Activated effector memory CD4-positive, alpha-beta T cell treated with Interleukin-2 at 50 U/mL for 16 hours (primary cell): Measurements from ENCODE around the gene RASSF6.
"Not testable (repeated sequence)": the region's sequence is repeated elsewhere in the genome, so short reads cannot be mapped to it uniquely, and the experiment has no call there.

Experiments used
- DNase-seq: peaks from one replicate; pipeline ENCODE4 v3.0.0-alpha.2; 2020

Gene RASSF6

DNA sequence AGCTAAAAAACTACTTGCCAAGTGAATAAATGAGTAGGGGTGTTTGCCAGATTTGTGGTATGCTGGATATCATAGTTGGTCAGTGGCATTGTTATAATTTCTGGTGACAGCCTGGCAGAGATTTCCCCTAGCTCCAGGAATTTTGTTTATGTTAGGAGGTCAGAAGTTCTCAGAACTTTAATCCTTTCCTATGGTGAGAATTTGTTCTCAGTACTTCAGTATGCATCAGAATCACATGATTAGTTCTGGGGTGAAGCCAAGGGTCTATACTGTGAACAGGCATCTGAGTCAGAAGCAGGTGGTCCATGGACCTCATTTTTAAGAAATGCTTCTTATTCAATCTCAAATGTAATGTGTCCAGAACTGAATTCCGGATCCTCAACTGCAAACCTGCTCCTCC lies 10.5 kb downstream of the RASSF6 start:
- no peak for DNase-seq

DNA sequence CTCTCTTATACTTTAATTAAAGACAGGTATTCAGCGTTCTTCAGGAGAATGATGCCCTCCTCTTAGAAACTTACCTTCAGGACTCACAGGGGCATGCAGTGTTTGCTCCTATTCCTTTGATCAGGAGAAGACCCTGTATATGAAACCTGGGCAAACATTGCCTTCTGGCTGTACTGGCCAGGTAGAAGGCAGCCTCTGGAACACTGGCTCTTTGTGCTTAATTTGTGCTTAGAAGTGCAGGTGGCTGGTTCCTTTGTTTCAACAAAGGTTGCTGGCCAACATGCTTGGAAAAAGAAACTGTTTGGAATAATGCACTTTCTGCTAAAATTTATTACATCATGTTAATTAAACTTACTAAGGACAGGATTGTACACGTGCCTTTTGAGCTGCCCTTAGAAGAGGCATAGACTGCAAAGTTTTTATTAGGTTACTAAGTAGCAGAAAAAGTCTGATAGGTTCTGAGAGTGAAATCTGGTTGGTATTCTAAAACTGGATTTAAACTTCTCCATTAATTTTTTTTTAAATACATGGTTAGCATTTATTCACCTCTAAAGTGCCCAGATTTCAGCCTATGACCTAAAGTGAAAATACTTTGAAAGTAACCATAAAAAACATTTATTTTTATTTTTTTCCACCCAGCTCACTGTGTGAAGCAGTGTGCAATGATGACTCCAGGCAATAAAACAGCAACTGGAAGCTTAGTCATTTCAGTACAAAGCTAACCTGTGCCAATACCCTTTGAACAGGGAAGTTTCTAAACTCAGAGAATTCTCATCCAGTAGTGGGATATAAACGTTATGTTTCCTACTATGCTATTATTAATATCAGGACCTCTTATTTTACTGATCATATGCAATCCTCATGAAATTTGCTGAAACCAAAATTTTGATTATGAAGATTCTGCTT lies 11.3 kb downstream of the RASSF6 start:
- DNase-seq: no peak

DNA sequence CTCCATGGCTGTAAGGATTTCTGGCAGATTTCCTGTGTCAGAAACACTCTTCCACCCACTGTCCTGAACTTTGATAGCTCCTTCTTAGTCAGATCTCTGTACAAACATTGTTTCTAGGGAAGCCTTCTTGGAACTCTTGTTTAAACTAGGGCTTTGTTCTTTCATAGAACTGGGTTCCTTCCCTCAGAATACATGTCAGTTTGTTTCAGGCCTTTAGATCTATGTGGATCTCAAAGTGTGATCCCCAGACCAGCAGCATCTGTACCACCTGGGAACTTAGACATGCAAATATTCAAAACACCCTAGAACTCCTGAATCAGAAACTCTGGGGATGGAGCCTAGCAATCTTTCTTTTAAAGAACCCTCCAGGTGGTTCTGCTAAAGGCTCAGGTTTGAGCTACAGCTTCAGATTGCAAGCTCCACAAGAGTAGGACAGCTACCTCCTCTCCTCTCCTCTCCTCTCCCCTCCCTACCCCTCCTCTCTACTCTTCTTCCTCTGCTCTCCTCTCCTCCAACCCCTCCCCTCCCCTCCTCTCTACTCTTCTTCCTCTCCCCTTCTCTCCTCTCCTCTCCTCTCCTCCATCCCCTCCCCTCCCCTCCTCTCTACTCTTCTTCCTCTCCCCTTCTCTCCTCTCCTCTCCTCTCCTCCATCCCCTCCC lies 12.7 kb downstream of the RASSF6 start:
- DNase-seq: no peak

DNA sequence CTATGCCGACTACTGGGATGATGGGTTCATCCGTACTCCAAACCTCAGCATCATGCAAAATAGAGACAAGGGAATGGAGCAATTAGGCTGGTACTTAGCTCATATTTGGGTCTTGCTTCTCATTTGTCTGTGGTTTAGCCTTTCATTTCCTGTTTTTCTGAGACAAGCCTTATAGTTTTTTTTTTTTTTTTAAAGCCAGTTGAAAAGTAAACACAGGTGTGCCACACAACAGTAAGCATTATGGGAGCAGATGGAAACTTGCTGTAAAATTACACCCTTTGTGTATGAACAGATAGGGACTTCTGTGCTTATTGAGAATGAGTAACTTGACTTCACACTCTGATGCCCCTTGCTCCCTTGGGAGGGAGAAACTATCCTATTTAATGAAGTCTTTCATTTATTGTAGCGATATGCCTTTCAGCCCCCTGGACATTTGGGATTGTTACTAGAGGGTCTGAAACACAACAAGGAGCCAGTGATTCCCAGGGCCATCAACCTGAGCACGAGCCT lies 13.7 kb downstream of the RASSF6 start:
- no peak for DNase-seq

DNA sequence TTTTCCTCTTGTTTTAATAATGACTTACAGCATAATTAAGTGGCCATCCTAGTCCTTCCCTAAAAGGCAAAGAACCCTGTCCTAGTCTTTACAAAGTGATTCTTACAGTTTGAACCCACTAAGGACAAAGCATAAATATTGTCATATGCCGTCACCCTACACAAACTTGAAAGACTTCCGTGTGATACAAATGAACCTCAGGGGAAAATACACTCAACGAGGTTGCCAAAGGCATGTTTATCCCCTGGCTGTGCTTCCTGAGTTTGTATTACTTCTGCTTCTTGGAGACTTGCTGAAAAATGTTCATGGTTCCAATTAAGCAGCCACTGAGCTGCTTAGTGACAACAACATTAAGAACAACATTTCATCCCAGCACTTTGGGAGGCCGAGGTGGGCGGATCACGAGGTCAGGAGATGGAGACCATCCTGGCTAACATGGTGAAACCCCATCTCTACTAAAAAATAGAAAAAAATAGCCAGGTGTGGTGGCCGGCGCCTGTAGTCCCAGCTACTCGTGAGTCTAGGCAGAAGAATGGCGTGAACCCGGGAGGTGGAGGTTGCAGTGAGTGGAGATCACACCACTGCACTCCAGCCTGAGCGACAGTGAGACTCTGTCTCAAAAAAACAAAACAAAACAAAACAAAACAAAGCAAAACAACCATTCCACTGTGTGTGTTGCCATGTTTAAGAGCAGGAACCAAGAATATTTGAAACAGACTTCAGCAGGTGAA lies 16.2 kb downstream of the RASSF6 start:
- no peak for DNase-seq

DNA sequence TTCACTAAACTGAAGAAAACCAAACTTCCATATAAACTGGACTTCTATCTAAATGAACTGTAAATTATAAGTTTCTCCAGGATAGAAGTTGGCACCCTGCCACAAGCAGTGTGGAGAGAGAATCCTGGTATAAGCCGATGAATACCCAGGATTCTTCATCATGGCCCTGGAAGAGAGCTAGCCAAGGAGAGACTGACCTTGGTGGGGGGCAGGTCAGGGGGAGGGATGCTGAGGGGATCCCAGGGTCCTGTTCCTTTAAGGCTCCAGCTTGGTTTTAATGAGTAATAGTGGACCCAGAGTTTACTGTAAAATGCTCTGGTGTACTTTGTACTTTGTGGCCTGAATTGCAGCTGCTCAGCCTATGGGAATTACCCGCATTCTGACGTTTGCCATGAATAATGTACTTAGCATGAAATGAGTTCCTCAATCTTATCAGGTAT lies 16.9 kb downstream of the RASSF6 start:
- DNase-seq: no peak

DNA sequence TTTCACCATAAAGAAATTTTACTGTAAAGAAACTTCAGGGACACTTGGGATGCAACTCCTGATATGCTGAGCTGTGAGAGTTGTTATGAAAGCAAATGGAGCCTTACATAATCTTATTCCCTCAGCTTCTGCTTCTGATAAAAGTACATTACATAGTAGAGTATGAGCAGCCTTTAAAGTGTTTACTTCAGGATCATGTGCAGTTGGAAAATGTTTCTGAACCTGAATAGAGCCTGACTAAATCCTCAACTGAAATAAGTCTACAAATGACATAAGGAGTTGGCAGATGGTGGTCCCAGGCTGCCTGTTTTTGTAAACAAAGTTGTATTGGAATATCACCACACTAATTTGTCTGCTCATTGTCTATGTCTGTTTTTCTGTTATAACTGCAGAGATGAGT lies 19.3 kb downstream of the RASSF6 start:
- DNase-seq: no peak

DNA sequence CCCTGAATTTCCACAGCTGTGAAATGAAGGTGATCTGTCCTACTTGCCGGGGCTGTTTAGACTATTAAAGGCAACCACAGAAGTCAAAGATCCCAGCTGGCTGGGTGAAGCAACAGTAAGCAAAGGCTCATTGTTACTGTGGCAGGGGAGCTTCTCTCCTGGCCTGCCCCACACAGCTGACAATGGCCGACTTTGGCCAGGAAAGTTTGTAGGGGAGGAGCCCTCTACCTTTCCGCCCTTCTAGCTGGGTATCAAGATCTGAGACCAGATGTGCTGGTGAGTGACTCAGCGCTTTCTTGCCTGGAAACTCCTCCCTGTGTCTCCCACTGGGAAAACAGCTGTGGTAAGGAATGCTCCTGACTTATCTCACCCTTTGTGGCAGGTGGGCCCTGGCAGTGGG lies 21.1 kb downstream of the RASSF6 start:
- DNase-seq: no peak

DNA sequence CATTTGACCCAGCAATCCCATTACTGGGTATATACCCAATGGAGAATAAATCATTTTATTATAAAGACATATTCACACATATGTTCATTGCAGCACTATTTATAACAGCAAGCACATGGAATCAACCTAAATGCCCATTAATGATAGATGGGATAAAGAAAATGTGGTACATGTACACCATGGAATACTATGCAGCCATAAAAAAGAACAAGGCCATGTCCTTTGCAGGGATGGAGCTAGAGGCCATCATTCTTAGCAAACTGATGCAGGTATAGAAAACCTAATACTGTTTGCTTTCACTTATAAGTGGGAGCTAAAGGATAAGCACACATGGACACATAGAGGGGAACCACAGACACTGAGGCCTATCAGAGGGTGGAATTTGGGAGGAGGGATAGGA lies 22.6 kb downstream of the RASSF6 start:
- no peak for DNase-seq

DNA sequence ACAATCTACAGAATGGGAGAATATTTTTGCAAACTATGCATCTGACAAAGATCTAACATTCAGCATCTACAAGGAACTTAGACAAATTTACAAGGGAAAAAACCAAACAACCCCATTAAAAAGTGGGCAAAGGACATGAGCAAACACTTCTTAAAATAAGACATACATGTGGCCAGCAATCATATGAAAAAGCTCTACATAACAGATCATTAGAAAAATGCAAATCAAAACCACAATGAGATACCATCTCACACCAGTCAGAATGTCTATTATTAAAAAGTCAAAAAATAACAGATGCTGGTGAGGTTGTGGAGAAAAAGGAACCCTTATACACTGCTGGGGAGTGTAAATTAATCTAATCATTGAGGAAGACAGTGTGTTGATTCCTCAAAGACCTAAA lies 23.1 kb downstream of the RASSF6 start:
- not testable (repeated sequence) for DNase-seq

DNA sequence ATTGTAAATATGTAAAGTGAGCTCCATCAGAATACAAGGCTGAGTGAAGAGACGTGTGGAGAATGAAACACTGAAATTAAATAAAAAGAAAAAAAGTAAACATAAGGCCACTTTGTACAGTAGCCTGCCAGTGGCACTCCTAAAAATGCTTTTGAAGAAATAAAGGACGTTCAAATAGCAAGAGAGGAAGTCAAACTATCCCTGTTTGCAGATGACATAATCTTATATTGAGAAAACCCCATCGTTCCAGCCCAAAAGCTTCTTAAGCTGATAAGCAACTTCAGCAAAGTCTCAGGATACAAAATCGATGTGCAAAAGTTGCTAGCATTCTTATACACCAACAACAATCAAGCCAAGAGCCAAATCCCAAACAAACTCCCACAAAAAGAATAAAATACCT lies 24.2 kb downstream of the RASSF6 start:
- no peak for DNase-seq

DNA sequence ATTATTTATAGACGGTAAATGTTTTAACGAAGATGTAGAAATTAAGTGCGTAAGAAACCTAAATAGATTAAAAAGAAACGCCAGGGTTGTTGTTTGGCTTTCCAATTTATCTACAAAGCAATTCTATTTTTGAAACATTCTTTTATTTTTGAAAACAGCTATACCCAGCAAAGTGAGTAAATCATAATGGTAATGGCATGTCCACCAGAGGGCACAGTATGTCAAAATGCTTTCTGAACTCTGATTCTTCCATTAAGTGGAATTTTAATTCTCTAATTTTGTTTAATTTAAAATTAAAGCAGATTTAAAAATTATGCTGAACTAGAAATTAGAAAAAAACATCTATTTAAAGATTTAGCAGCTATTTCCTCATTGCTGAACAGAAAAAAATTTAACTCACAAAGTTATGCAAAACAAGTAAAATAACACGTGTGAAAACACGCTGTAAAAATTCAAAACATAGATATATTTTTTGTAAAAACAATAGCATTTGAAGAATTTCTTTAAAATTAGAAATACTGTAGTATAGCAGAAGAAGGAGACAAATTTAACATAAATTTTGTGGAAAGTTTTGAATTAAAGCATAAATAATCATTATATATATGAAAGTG lies 26.5 kb downstream of the RASSF6 start:
- no peak for DNase-seq

DNA sequence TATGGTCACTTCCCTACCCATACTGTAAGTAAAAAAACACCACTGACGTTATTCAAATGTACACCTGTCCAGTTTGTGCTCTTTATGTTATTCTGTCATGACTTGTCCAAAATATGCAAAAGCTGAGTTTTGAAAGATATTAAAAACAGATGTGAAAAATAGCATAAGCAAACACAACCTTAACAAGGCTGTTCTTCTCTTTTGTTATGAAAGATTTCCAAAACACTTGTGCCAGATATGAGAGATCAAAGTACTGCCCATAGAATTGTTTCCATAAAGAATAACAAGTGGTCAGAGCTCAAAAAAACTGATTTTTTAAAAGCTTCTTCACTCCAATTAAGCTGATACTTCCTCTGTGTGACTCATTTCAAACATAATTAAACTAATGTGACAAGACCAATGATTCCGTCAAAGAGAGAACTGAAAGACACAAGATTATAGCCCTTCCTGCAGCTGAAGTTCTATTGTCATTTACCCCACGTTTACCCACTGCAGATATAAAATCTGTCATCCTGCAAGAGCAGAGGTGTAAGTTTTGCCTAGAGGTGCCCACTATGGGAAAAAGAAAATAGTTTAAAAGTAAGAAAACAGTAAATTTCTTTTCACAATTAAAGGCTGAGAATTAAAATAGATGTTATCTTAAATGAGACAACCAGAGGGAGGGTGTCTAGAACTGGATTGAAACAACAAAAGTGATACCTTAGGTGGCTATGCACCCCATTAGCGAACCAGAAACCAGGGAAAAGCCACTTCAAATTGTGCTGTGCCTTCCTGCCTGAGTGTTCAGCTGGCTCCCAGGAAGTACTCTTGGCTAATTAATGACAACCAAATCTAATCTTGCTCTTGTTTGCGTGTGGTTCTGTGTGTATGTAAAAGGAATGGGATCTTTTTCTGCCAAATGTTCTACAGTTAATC lies 30.1 kb downstream of the RASSF6 start:
- no peak for DNase-seq

DNA sequence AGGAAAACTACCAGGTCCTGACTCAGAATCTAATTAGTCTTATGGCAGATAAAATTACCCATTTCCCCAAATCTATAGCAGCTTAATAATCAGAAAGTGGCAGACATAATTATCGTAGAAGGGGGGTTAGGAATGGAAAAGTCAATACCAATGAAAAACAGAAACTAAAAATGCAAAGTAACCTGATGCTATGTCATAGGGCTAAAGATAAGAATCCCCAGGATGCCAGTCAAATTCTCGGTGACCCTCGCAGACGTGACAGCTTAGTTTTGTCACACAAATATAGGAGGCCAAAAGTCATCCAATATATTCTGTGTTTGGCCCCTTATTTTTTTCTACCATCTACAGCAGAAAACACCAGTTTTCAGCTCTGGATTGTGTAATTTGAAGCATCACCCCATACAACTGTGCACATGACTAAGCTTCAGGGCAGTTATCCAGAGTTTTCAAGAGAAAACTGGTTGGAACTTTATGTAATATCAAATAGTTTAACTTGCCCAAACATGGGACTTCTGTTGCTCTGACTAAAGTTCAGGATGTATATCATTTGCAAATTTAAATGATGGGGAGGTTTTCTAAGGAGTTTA lies 30.9 kb downstream of the RASSF6 start:
- no peak for DNase-seq

DNA sequence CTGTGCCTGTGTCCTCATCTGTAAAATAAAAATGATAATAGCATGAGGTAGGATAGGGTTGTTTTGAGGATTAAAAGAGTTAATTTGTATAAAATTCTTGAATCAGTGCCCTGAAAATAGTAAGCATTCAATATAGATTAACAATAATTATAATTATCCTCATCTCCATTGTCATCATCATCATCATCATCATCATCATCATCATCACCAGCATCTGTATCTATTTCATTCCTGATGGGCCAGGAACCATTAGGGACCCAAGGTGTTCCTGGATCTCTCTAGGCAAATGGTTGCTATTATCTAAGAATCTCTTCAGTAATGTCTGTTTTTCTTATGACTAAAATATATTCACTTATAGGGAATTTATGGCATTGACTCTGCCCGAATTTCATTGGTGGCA lies 31.6 kb downstream of the RASSF6 start:
- DNase-seq: no peak

DNA sequence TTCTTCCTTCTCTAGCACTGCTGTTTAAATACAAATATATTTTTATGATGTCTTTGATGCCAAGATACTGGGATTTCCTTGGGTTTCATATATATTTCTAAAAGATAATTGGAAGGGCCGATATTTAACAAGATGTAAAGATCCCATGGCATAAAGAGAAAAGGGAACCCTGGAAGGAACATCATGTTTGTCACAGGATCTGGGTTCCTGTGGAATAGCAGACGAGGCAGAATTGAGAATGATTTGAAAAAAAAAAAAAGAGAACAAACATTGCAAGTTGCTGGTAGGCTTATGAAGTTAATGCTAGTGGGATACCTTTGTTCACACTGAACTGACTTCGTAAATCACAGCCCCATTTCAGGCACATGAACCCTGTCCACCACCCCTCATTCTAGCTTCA lies 33.6 kb downstream of the RASSF6 start:
- no peak for DNase-seq

DNA sequence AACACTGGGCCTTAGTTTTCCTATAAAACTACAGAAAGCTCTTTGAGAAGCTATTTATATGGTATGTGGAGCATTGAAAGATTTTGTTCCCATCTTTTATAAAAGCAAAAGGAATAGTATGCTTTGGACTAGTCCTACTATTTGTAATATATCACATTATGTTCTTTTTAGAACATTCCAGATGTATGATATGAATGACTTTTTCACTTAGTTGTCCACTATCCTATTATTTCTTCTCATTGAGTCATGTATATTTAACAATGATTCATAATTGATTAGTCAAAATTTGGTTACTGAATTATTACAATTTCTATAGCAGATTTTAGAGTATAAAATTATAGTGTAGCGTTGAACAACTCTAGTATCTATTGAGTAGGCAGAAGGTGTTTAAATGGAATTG lies 34.2 kb downstream of the RASSF6 start:
- DNase-seq: no peak

DNA sequence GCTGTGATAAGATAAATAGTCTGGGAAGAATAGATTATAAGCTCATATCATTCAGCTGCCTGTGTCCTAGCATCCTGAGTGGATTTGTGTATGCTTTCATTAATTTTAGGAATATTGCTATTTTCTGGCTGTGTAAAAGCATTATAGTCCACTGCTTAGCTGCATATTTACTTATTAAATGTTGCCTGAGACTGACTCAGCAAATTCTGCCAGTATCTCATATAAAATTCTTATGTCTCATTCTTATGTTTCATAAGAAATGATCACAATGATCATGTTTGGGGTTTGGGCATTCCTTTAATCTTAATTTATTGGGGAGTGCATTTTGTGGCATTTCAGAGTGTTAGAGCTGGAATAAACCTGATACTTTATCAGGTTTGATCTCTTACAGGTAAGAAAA lies 34.9 kb downstream of the RASSF6 start:
- DNase-seq: no peak

DNA sequence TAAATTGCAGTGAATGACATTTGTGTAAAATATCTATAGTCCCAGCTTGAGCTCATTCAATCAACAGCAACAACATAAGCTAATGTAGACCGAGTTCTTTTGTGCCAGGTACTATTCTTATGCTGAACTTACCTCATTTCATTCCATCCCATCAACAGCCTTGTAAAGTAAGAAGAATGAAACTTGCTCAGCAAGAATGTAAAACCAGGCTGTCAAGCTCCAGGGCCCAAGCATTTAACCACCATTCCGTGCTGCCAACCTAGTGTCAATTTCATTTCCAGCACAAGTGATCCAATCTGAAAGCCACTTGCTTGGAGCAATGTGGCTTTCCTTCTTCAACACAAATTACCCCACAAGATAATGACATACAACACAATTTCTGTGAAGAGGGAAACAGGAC lies 36.6 kb downstream of the RASSF6 start:
- no peak for DNase-seq

DNA sequence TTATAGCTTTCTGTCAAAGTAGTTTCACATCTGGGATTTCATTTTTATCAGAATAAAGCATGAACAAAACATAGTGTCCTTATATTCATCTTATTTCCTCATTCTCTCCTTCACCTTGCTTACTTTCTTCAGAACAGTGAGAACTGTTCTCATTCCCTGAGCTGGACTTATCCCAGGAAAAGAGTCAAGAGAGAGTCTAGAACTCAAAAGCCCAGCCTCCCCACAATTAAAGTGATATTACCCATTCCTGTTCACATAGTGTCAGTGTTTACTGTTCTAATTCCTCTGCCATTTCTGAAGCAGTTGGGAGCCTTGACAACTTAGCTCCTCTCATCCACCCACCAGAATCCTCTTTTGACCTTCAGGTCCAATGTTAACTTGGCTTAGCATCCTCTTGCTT lies 42.9 kb downstream of the RASSF6 start:
- no peak for DNase-seq

DNA sequence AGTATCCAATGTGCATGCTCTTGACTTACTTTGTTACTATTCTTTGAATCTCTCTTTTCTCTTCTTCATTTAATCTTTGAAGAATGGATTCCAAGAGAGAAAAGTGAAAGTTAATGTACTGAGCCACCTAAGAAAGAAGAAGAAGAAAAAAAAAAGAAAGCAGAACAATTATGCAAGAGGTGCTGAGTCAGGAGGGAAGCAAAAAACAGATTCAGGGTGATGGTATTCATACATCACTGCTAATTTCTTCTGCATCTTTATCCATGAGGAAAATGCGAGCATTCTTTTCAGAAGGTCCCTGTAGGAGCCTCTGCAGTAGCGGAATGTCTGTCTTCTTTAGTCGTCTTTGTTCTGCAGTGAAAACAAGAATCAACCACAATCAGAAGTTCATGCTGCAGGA lies 43.9 kb downstream of the RASSF6 start:
- DNase-seq: no peak

DNA sequence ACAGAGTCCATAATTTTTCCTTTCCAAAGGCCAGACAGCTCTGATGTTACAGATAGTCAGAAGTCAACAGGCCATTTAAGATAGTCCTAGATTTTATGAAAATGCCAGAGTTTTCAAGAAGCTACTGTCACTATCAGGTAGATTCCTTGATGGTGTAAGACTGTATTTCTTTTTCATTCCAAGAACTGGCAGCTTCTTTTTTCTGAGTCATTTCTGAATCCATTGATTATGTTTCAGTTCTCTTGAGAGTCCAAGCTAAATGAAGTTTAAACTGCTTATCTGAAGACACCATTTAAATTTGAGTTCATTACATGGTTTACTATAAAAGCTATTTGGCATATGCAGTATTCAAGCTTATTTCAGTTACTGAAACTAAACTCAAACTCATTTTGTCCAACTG lies 44.6 kb downstream of the RASSF6 start:
- no peak for DNase-seq
